Neuronal stem cell (in vitro differentiated cells): ENCODE data around the gene ADORA2A.

Source experiments
- DNase-seq: peaks from one replicate; pipeline ENCODE4 v3.0.0-alpha.2; 2013; ENCODE audit warnings: low spot score
- H2AFZ ChIP-seq: one replicate; pipeline ENCODE4 v1.6.1; 2013; ENCODE audit warnings: mild to moderate bottlenecking, low read length, inconsistent platforms
- H2AK5ac ChIP-seq: 2 replicates; pipeline ENCODE4 v1.6.1; 2013; ENCODE audit warnings: low read depth, mild to moderate bottlenecking, inconsistent platforms, low read length, moderate library complexity, mixed read lengths
- H2BK120ac ChIP-seq: 2 replicates; pipeline ENCODE4 v1.6.1; 2013; ENCODE audit warnings: low read depth, mild to moderate bottlenecking, inconsistent platforms, low read length, moderate library complexity, mixed read lengths
- H2BK12ac ChIP-seq: one replicate; pipeline ENCODE4 v1.6.1; 2013; ENCODE audit warnings: low read length, inconsistent platforms
- H2BK15ac ChIP-seq: 2 replicates; pipeline ENCODE4 v1.6.1; 2013; ENCODE audit warnings: mild to moderate bottlenecking, low read length, inconsistent platforms, mixed read lengths
- H2BK5ac ChIP-seq: one replicate; pipeline ENCODE4 v1.6.1; 2013; ENCODE audit warnings: inconsistent platforms, mild to moderate bottlenecking, low read length, moderate library complexity
- H3K14ac ChIP-seq: one replicate; pipeline ENCODE4 v1.6.1; 2013; ENCODE audit warnings: low read length, inconsistent platforms
- H3K18ac ChIP-seq: 2 replicates; pipeline ENCODE4 v1.6.1; 2013; ENCODE audit warnings: low read length, inconsistent platforms
- H3K23ac ChIP-seq: 2 replicates; pipeline ENCODE4 v1.6.1; 2013; ENCODE audit warnings: low read depth, mild to moderate bottlenecking, mixed read lengths, low read length, inconsistent platforms; ENCODE audit not compliant: poor library complexity
- H3K27ac ChIP-seq: replicated peaks from 3 replicates; pipeline ENCODE4 v1.5.1; 2013; ENCODE audit warnings: low read length, inconsistent platforms
- H3K27me3 ChIP-seq, 3 experiments: 2 replicates each; pipeline ENCODE4 v1.6.1; 2013; ENCODE audit warnings: low read length in 3 of 3, mild to moderate bottlenecking in 2 of 3, inconsistent platforms in 1 of 3, low read depth in 1 of 3, mixed read lengths in 1 of 3, moderate library complexity in 1 of 3; ENCODE audit not compliant: control insufficient read depth in 3 of 3, insufficient read depth in 3 of 3
- H3K36me3 ChIP-seq, 2 donors: replicated peaks in 1 of 2; 2 replicates each; pipeline ENCODE4 v1.6.1; 2013; ENCODE audit warnings: low read length in 2 of 2; ENCODE audit not compliant: control insufficient read depth in 2 of 2, insufficient read depth in 2 of 2
- H3K4ac ChIP-seq: 2 replicates; pipeline ENCODE4 v1.6.1; 2013; ENCODE audit warnings: inconsistent platforms, mild to moderate bottlenecking, low read length, moderate library complexity
- H3K4me1 ChIP-seq, 2 donors: 1 replicate in 1 of 2; 2 replicates in 1 of 2; pipeline ENCODE4 v1.6.1; 2013; ENCODE audit warnings: low read length in 2 of 2, low read depth in 1 of 2; ENCODE audit not compliant: control insufficient read depth in 2 of 2, insufficient read depth in 1 of 2
- H3K4me2 ChIP-seq: one replicate; pipeline ENCODE4 v1.6.1; 2013; ENCODE audit warnings: mild to moderate bottlenecking, low read length, inconsistent platforms; ENCODE audit not compliant: insufficient read depth, poor library complexity, severe bottlenecking
- H3K4me3 ChIP-seq, 2 donors: 2 replicates each; pipeline ENCODE4 v1.5.1; 2013; ENCODE audit warnings: low read length in 2 of 2, mild to moderate bottlenecking in 2 of 2, inconsistent platforms in 1 of 2, moderate library complexity in 1 of 2
- H3K79me1 ChIP-seq: one replicate; pipeline ENCODE4 v1.6.1; 2013; ENCODE audit warnings: low read depth, mild to moderate bottlenecking, inconsistent platforms, low read length, moderate library complexity
- H3K9ac ChIP-seq: one replicate; pipeline ENCODE4 v1.6.1; 2013; ENCODE audit warnings: mild to moderate bottlenecking, low read depth, low read length, inconsistent platforms; ENCODE audit not compliant: poor library complexity
- H3K9me3 ChIP-seq, 2 donors: replicated peaks in 1 of 2; 2 replicates each; pipeline versions ENCODE3 to v1.6.1; 2013; ENCODE audit warnings: low read length in 2 of 2, mild to moderate bottlenecking in 2 of 2, inconsistent platforms in 1 of 2, low read depth in 1 of 2, mixed read lengths in 1 of 2, moderate library complexity in 1 of 2; ENCODE audit not compliant: control insufficient read depth in 2 of 2, insufficient read depth in 1 of 2
- H4K8ac ChIP-seq: one replicate; pipeline ENCODE4 v1.6.1; 2013; ENCODE audit warnings: low read depth, mild to moderate bottlenecking, inconsistent platforms, low read length, moderate library complexity
- H4K91ac ChIP-seq: one replicate; pipeline ENCODE4 v1.6.1; 2013; ENCODE audit warnings: low read length, low read depth, mild to moderate bottlenecking, inconsistent platforms; ENCODE audit not compliant: poor library complexity
- WGBS, 2 donors: extraction: QIAGEN DNeasy Blood & Tissue Kit; methylation state at CpG; one replicate each; pipeline ENCODE4 v1.1.7; 2013; ENCODE audit warnings: missing lambda C conversion rate in 2 of 2, mixed read lengths in 1 of 2; ENCODE audit not compliant: insufficient read length in 2 of 2, insufficient replicate concordance in 1 of 2; ENCODE audit errors: extremely low coverage in 2 of 2; 5-methylcytosine and 5-hydroxymethylcytosine counted together

The ADORA2A gene

GRCh38 chr22:24421428-24421931 is 5.9 kb upstream of the ADORA2A start:
- H3K79me1 ChIP-seq, result peaks cover 2% of the 10 kb centered on the region
- H3K18ac ChIP-seq, result peak overlapping the region; percentile 98
- peak overlapping the region; percentile 94 for H2BK120ac ChIP-seq
- no peak overlapping the region for H3K4me2 ChIP-seq
- WGBS, 2 donors, result no CpG with 5 or more reads among the region's 9 CpGs
- peak overlapping the region; percentile 63 for H2BK15ac ChIP-seq
- no peak overlapping the region for H3K4ac ChIP-seq
- H3K27ac ChIP-seq, result no peak overlapping the region
- peaks cover 14 to 21% of the 10 kb centered on the region in 2 donors for H3K4me1 ChIP-seq
- peaks cover 8 to 24% of the 10 kb centered on the region in 2 donors for H3K36me3 ChIP-seq
- peak overlapping the region; percentile 91 for H3K14ac ChIP-seq
- H2BK5ac ChIP-seq, result peak overlapping the region; percentile 89
- H3K9ac ChIP-seq, result no peak overlapping the region
- H4K8ac ChIP-seq, result no peak overlapping the region
- H2AFZ ChIP-seq, result no peak overlapping the region
- H2AK5ac ChIP-seq, result peak overlapping the region; percentile 99
- H3K27me3 ChIP-seq, result peaks cover 10 to 29% (median 23%) of the 10 kb centered on the region in 3 experiments
- H3K9me3 ChIP-seq, result no peaks in the 10 kb centered on the region
- no peak overlapping the region for H4K91ac ChIP-seq
- no peak overlapping the region for H2BK12ac ChIP-seq
- no peak overlapping the region for H3K23ac ChIP-seq
- H3K4me3 ChIP-seq, result no peak overlapping the region
- no peak for DNase-seq

- no CpG with 5 or more reads among the region's 5 CpGs for WGBS, 2 donors
- no peak overlapping the region for H3K27ac ChIP-seq
- no peak overlapping the region for H4K91ac ChIP-seq
These were observed 5.2 kb upstream of the ADORA2A start for GRCh38 chr22:24422102-24422665.

DNA sequence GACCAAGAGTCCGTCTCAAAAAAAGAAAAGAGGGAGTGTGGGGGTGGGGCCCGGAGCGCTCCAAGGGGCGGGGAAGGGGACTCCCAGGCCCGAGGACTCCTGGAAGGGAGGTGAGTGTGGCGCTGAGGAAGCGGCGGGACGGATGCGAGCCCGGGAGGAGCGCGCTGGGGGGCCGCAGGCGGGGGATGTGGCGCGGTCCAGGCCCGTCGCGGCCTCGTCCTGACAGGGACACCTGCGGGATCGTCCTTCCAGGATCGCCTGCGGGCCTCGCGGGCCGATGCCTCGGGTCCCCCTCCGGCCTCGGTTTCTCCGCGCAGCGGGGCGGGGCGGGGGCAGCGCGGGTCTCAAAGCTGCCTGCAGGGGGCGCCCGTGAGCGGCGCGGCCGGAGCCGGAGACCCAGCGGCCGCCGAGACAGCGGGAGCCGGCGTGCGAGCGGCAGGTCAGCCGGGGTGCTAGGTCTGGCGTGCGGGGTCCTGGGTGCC is 3.8 kb upstream of the ADORA2A start:
- Histone ChIP-seq H2BK5ac (no peak overlapping the region), H4K8ac (no peak overlapping the region), H3K4me2 (peak overlapping the region; percentile 100), H2BK15ac (no peak overlapping the region), H3K14ac (no peak overlapping the region), H2BK120ac (no peak overlapping the region), H3K36me3 (peaks cover 0 to 8% of the 10 kb centered on the region in 2 donors), H3K9me3 (no peaks in the 10 kb centered on the region), H3K4me1 (peaks cover 14 to 21% of the 10 kb centered on the region in 2 donors), H3K27ac (no peak overlapping the region), H3K18ac (peak overlapping the region; percentile 89), H3K4ac (no peak overlapping the region), H3K9ac (peak overlapping the region; percentile 80), H3K27me3 (peaks cover 10 to 29% (median 26%) of the 10 kb centered on the region in 3 experiments), H2AFZ (peak overlapping the region; percentile 82), H4K91ac (no peak overlapping the region), H3K23ac (no peak overlapping the region), H3K79me1 (peaks cover 2% of the 10 kb centered on the region), H3K4me3 (peak overlapping the region; percentile 15 to 66), H2AK5ac (no peak overlapping the region), H2BK12ac (peak overlapping the region; percentile 31)
- no CpG with 5 or more reads among the region's 56 CpGs for WGBS, 2 donors
- DNase-seq, result peak; percentile 57

More at GRCh38 chr22:24422102-24422665, 5.2 kb upstream of the ADORA2A start:
- Histone ChIP-seq H3K14ac (peak overlapping the region; percentile 43), H3K27me3 (peaks cover 10 to 29% (median 26%) of the 10 kb centered on the region in 3 experiments), H2BK120ac (peak overlapping the region; percentile 36), H3K4me2 (no peak overlapping the region), H3K9ac (peak overlapping the region; percentile 55), H3K9me3 (no peaks in the 10 kb centered on the region), H3K79me1 (peaks cover 2% of the 10 kb centered on the region), H2BK12ac (no peak overlapping the region), H2BK15ac (peak overlapping the region; percentile 63), H3K4ac (no peak overlapping the region), H3K18ac (peak overlapping the region; percentile 66), H2AFZ (no peak overlapping the region), H2BK5ac (peak overlapping the region; percentile 89), H3K4me3 (no peak overlapping the region), H3K4me1 (peaks cover 14 to 21% of the 10 kb centered on the region in 2 donors), H2AK5ac (peak overlapping the region; percentile 99), H3K23ac (peak overlapping the region; percentile 82), H3K36me3 (peaks cover 7 to 17% of the 10 kb centered on the region in 2 donors), H4K8ac (no peak overlapping the region)
- no peak for DNase-seq
